SK-N-SH (cell line): Measurements from ENCODE around the gene ACSL3. TPM values are rescaled to one million over a fixed set of nuclear protein-coding genes. Genes with fewer than 3 reads are reported as not detected.

Experiments
- CTCF ChIA-PET: fragments of 300-600, 350-600 bp; formaldehyde crosslinking; extraction: SDS; loops from one replicate; lab custom pipeline; 2021; lab: Yijun Ruan, JAX
- POLR2A ChIA-PET: fragments of 350-600 bp; sonication (Branson Sonifier 250); formaldehyde crosslinking; extraction: SDS; loops from one replicate; lab custom pipeline; 2020; ENCODE audit warnings: antibody characterized with exemption, inconsistent platforms; lab: Yijun Ruan, JAX
- DNase-seq: peaks from one replicate; pipeline ENCODE4 v3.0.0; 2012
- H2AFZ ChIP-seq: fragments of 200-600 bp; sonication (generic); 2 replicates; pipeline ENCODE4 v1.8.1; 2016; ENCODE audit warnings: antibody characterized with exemption, mild to moderate bottlenecking, low read depth
- H3F3A ChIP-seq: fragments of 200-600 bp; sonication (generic); replicated peaks from 2 replicates; pipeline ENCODE3; 2016; ENCODE audit warnings: antibody characterized with exemption, mild to moderate bottlenecking; ENCODE audit not compliant: insufficient read depth
- H3K27ac ChIP-seq, 2 experiments: fragments of 200-500 bp in 1 of 2; fragments of 200-600 bp in 1 of 2; sonication (Bioruptor generic) in 1 of 2; sonication (generic), shearing (Covaris generic) in 1 of 2; 2 replicates each; pipeline versions ENCODE4 v1.5.1 to v1.6.1; 2014 to 2016; ENCODE audit warnings: low read depth in 2 of 2, inconsistent platforms in 1 of 2, low read length in 1 of 2, mild to moderate bottlenecking in 1 of 2, mixed read lengths in 1 of 2
- H3K27me3 ChIP-seq: fragments of 200-600 bp; sonication (generic), shearing (Covaris generic); 2 replicates; pipeline ENCODE4 v1.6.1; 2016; ENCODE audit warnings: mixed run types; ENCODE audit not compliant: insufficient read depth
- H3K36me3 ChIP-seq, 2 experiments: fragments of 200-500 bp in 1 of 2; fragments of 200-600 bp in 1 of 2; sonication (Bioruptor generic) in 1 of 2; sonication (generic) in 1 of 2; replicated peaks in 1 of 2; 2 replicates each; pipeline versions ENCODE3 to v1.5.1; 2014 to 2016; ENCODE audit warnings: low read length in 1 of 2, mild to moderate bottlenecking in 1 of 2; ENCODE audit not compliant: insufficient read depth in 2 of 2, control insufficient read depth in 1 of 2
- H3K4me1 ChIP-seq, 2 experiments: fragments of 200-500 bp in 1 of 2; fragments of 200-600 bp in 1 of 2; sonication (Bioruptor generic) in 1 of 2; sonication (generic), shearing (Covaris generic) in 1 of 2; 2 replicates each; pipeline versions ENCODE4 v1.5.1 to v1.6.1; 2014 to 2016; ENCODE audit warnings: low read depth in 1 of 2, low read length in 1 of 2, mixed run types in 1 of 2; ENCODE audit not compliant: insufficient read depth in 2 of 2, control insufficient read depth in 1 of 2
- H3K4me2 ChIP-seq: fragments of 200-600 bp; sonication (generic), shearing (Covaris generic); 2 replicates; pipeline ENCODE4 v1.6.1; 2017; ENCODE audit warnings: mixed run types
- H3K4me3 ChIP-seq, 2 experiments: fragments of 200-500 bp in 1 of 2; fragments of 200-600 bp in 1 of 2; sonication (Bioruptor generic) in 1 of 2; sonication (generic), shearing (Covaris generic) in 1 of 2; 2 replicates each; pipeline versions ENCODE4 v1.5.1 to v1.8.1; 2014 to 2016; ENCODE audit warnings: low read depth in 2 of 2, inconsistent platforms in 1 of 2, low read length in 1 of 2, mild to moderate bottlenecking in 1 of 2, mixed read lengths in 1 of 2, moderate library complexity in 1 of 2
- H3K79me2 ChIP-seq: fragments of 200-600 bp; sonication (generic); 2 replicates; pipeline ENCODE4 v1.8.1; 2017; ENCODE audit warnings: mild to moderate bottlenecking; ENCODE audit not compliant: insufficient read depth
- H3K9ac ChIP-seq: fragments of 200-600 bp; sonication (generic); 2 replicates; pipeline ENCODE4 v1.6.1; 2017; ENCODE audit warnings: mixed run types
- H3K9me2 ChIP-seq: fragments of 200-600 bp; sonication (generic); 2 replicates; pipeline ENCODE4 v1.6.1; 2017; ENCODE audit warnings: mixed run types
- H3K9me3 ChIP-seq: fragments of 200-600 bp; sonication (generic); 2 replicates; pipeline ENCODE4 v1.6.1; 2017; ENCODE audit warnings: mixed run types, mild to moderate bottlenecking, moderate library complexity
- H4K20me1 ChIP-seq: fragments of 200-600 bp; sonication (generic); 2 replicates; pipeline ENCODE4 v1.6.1; 2017; ENCODE audit warnings: mild to moderate bottlenecking, mixed run types; ENCODE audit not compliant: insufficient read depth
- CTCF ChIP-seq: fragments of 200-600 bp; sonication (generic); IDR thresholded peaks from 2 replicates; pipeline ENCODE4 v1.6.1; 2017; ENCODE audit warnings: antibody characterized with exemption, mild to moderate bottlenecking, moderate library complexity
- EP300 ChIP-seq, 2 experiments: IDR thresholded peaks; 2 replicates each; pipeline versions ENCODE4 v1.4.0 to v1.6.1; 2012; ENCODE audit warnings: borderline replicate concordance in 1 of 2, low read depth in 1 of 2, low read length in 1 of 2
- EZH2phosphoT487 ChIP-seq: fragments of 200-600 bp; sonication (generic); IDR thresholded peaks from 2 replicates; pipeline ENCODE4 v1.6.1; 2017; ENCODE audit warnings: low read depth, mixed run types, mild to moderate bottlenecking, antibody characterized with exemption, moderate library complexity, borderline replicate concordance
- FOSL2 ChIP-seq: IDR thresholded peaks from 2 replicates; pipeline ENCODE4 v1.4.0; 2012; ENCODE audit warnings: low read depth, mild to moderate bottlenecking, moderate library complexity, borderline replicate concordance
- FOXM1 ChIP-seq: IDR thresholded peaks from 2 replicates; pipeline ENCODE4 v1.4.0; 2012; ENCODE audit warnings: low read depth, mild to moderate bottlenecking
- GABPA ChIP-seq: IDR thresholded peaks from 2 replicates; pipeline ENCODE4 v1.4.0; 2012; ENCODE audit warnings: low read depth, mild to moderate bottlenecking
- JUND ChIP-seq: IDR thresholded peaks from 2 replicates; pipeline ENCODE4 v1.4.0; 2012
- NFIC ChIP-seq: IDR thresholded peaks from 2 replicates; pipeline ENCODE4 v1.4.0; 2012; ENCODE audit warnings: borderline replicate concordance
- NRF1 ChIP-seq: IDR thresholded peaks from 2 replicates; pipeline ENCODE4 v1.6.1; 2012; ENCODE audit warnings: low read depth, mild to moderate bottlenecking, low read length
- PBX3 ChIP-seq: IDR thresholded peaks from 2 replicates; pipeline ENCODE4; 2012
- RFX5 ChIP-seq: IDR thresholded peaks from 2 replicates; pipeline ENCODE4 v1.6.1; 2012; ENCODE audit warnings: mild to moderate bottlenecking, improper control_type of control experiment, low read length
- SMC3 ChIP-seq: IDR thresholded peaks from 2 replicates; pipeline ENCODE4 v1.6.1; 2012; ENCODE audit warnings: low read depth, low read length, improper control_type of control experiment
- TEAD4 ChIP-seq: IDR thresholded peaks from 2 replicates; pipeline ENCODE4 v1.4.0; 2012; ENCODE audit warnings: mild to moderate bottlenecking, borderline replicate concordance; ENCODE audit not compliant: insufficient read depth
- USF1 ChIP-seq: IDR thresholded peaks from 2 replicates; pipeline ENCODE4 v1.4.0; 2012; ENCODE audit warnings: low read depth, borderline replicate concordance
- ZBTB33 ChIP-seq: IDR thresholded peaks from 2 replicates; pipeline ENCODE4 v1.4.0; 2012; ENCODE audit warnings: low read depth, borderline replicate concordance
- WGBS: methylation state at CpG from one replicate; pipeline ENCODE4 v1.1.6; 2017; ENCODE audit warnings: low lambda C conversion rate; 5-methylcytosine and 5-hydroxymethylcytosine counted together
- polyA plus RNA-seq, 3 experiments: library from polyadenylated mRNA; depleted of rRNA; stranded (reverse); fragments of >200 nt; gene quantifications; 2 replicates each; pipeline ENCODE4 v1.2.3, GENCODE V29; 2012
- TF ChIP-seq, protein P1 (sequence below): IDR thresholded peaks from 2 replicates; pipeline ENCODE4 v1.6.1; 2012; ENCODE audit warnings: mild to moderate bottlenecking, low read depth, low read length, moderate library complexity

The ACSL3 gene
- polyA plus RNA-seq, 1 of the 3 experiments (the other 2 are of a cell fraction): 15.7 TPM

DNA sequence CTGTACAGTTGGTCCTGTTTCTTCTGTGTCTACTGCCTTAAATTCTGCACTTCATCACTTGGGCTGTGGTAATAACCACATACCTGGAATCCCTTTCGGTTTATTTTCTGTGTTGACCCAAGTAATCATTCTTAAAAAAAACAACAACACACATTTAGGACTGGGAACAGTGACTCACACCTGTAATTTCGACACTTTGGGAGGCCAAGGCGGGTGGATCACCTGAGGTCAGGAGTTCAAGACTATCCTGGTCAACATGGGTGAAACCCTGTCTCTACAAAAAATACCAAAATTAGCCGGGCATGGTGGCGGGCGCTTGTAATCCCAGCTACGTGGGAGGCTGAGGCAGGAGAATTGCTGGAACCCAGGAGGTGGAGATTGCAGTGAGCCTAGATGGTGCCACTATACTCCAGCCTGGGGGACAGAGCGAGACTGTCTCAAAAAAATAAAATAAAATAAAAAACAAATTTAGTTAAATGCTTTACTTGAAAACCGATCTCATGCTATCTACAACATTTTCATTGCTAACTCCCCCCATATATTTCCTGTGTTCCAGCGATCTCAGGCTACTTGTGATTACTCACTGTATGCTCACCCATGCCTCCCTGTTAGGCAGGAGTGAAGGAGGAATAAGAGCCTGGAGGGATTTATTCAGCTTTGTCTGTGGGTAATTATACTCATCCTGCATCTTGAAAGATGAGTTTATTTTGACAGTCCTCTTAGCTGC lies 18.2 kb downstream of the ACSL3 start:
- no peaks in the 10 kb centered on the region for H3K9me2 ChIP-seq
- H3K4me3 ChIP-seq: no peak overlapping the region
- POLR2A ChIA-PET: no interaction called here
- H3K4me2 ChIP-seq: peak overlapping the region; percentile 49; the same call in 1 of the 2 replicates
- DNase-seq: no peak
- H3K27me3 ChIP-seq: no peaks in the 10 kb centered on the region
- H3K9ac ChIP-seq: no peak overlapping the region
- H3K9me3 ChIP-seq: no peaks in the 10 kb centered on the region
- 69% methylated on average over 10 of the region's 10 CpGs for WGBS
- H3K27ac ChIP-seq: peak overlapping the region in 1 of 2 experiments; percentile 1; a peak in 1 of 4 replicates
- peaks cover 0 to 5% of the 10 kb centered on the region in 2 experiments for H3K36me3 ChIP-seq
- CTCF ChIA-PET: interaction anchor here (1.4 to 2.0 kb wide), 3 partner anchors 24 to 188 kb away, joined by 3 to 8 read pairs (median 4); no protein-coding TSS in a partner anchor
- TF ChIP-seq FOSL2 (0 out of 2 replicates have a peak, but pooled peaks have one; percentile 22), NRF1 (no peak)
- no peak overlapping the region for H2AFZ ChIP-seq
- peaks cover 16% of the 10 kb centered on the region for H3F3A ChIP-seq
- peaks cover 40% of the 10 kb centered on the region for H4K20me1 ChIP-seq
- H3K4me1 ChIP-seq: peaks cover 11 to 27% of the 10 kb centered on the region in 2 experiments; a peak in 3 of 4 replicates
- peaks cover 99% of the 10 kb centered on the region for H3K79me2 ChIP-seq

DNA sequence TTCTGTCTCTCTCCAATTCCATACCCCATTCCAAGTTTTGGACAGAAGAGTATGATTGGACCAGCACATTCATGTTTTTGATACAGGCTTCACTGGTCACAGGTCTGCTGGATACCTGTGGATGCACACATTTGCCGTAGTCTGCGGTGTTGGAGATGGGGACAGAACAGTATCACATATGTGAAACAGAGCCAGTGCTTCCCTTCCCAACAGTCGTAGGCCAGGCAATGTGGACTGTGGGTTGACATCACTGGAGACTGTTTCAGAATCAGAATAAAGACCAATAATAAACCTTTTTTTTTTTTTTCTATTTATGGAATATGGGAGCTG lies 18.7 kb downstream of the ACSL3 start:
- Histone ChIP-seq H3K4me2 (peak overlapping the region; percentile 49; the same call in 1 of the 2 replicates), H3K36me3 (peaks cover 0 to 5% of the 10 kb centered on the region in 2 experiments), H3K27me3 (no peaks in the 10 kb centered on the region), H3K4me1 (peaks cover 16 to 32% of the 10 kb centered on the region in 2 experiments; a peak in 3 of 4 replicates), H3K9me2 (no peaks in the 10 kb centered on the region), H4K20me1 (peaks cover 41% of the 10 kb centered on the region), H3K9ac (no peak overlapping the region), H3K9me3 (no peaks in the 10 kb centered on the region), H3K4me3 (no peak overlapping the region), H2AFZ (no peak overlapping the region), H3F3A (peaks cover 16% of the 10 kb centered on the region), H3K27ac (peak overlapping the region; percentile 1 to 4; a peak in 1 of 4 replicates), H3K79me2 (peaks cover 98% of the 10 kb centered on the region)
- ChIA-PET POLR2A (no interaction called here), CTCF (interaction anchor here (1.4 to 1.5 kb wide), 2 partner anchors 24 to 189 kb away, joined by 3 to 4 read pairs; no protein-coding TSS in a partner anchor)
- WGBS: 75% methylated on average over 3 of the region's 3 CpGs
- DNase-seq: no peak
- TF ChIP-seq SMC3: no peak
- TF ChIP-seq TEAD4: no peak
- no peak for TF ChIP-seq CTCF
- TF ChIP-seq PBX3: no peak
- TF ChIP-seq EP300 (IDR thresholded peaks at IDR 0.05; ENCODE audit: borderline replicate concordance in 1 of 2, low read depth in 1 of 2, low read length in 1 of 2): no peak
- TF ChIP-seq EZH2phosphoT487: no peak
- no peak for TF ChIP-seq NFIC
- no peak for TF ChIP-seq RFX5
- no peak for TF ChIP-seq USF1
- TF ChIP-seq GABPA: no peak
- TF ChIP-seq ZBTB33: no peak
- no peak for TF ChIP-seq FOXM1
- TF ChIP-seq JUND: no peak
- TF ChIP-seq, protein P1, sequence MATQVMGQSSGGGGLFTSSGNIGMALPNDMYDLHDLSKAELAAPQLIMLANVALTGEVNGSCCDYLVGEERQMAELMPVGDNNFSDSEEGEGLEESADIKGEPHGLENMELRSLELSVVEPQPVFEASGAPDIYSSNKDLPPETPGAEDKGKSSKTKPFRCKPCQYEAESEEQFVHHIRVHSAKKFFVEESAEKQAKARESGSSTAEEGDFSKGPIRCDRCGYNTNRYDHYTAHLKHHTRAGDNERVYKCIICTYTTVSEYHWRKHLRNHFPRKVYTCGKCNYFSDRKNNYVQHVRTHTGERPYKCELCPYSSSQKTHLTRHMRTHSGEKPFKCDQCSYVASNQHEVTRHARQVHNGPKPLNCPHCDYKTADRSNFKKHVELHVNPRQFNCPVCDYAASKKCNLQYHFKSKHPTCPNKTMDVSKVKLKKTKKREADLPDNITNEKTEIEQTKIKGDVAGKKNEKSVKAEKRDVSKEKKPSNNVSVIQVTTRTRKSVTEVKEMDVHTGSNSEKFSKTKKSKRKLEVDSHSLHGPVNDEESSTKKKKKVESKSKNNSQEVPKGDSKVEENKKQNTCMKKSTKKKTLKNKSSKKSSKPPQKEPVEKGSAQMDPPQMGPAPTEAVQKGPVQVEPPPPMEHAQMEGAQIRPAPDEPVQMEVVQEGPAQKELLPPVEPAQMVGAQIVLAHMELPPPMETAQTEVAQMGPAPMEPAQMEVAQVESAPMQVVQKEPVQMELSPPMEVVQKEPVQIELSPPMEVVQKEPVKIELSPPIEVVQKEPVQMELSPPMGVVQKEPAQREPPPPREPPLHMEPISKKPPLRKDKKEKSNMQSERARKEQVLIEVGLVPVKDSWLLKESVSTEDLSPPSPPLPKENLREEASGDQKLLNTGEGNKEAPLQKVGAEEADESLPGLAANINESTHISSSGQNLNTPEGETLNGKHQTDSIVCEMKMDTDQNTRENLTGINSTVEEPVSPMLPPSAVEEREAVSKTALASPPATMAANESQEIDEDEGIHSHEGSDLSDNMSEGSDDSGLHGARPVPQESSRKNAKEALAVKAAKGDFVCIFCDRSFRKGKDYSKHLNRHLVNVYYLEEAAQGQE: no peak
